Tibial artery (tissue), 4 donors: ENCODE results near the gene SARDH.

Experiments
- DNase-seq, 2 donors: peaks; one replicate each; pipeline ENCODE4 v3.0.0-alpha.2; 2019
- H3K27ac ChIP-seq, 2 donors: fragments of 200-600 bp; sonication (generic) in 1 of 2; 1 replicate in 1 of 2; 2 replicates in 1 of 2; pipeline ENCODE4 v1.5.1; 2018 to 2019; ENCODE audit warnings: mild to moderate bottlenecking in 1 of 2
- H3K27me3 ChIP-seq, 2 donors: fragments of 200-600 bp; sonication (generic) in 1 of 2; one replicate each; pipeline versions ENCODE4 v1.5.1 to v1.6.0; 2016 to 2019
- H3K36me3 ChIP-seq, 3 donors: fragments of 200-600 bp; sonication (generic) in 2 of 3; one replicate each; pipeline ENCODE4 v1.5.1; 2016 to 2019; ENCODE audit warnings: mild to moderate bottlenecking in 2 of 3
- H3K4me1 ChIP-seq, 4 donors: fragments of 200-600 bp; sonication (generic) in 2 of 4; 1 replicate in 3 of 4; 2 replicates in 1 of 4; pipeline ENCODE4 v1.5.1; 2016 to 2019
- H3K4me3 ChIP-seq, 2 donors: fragments of 200-600 bp; sonication (generic) in 1 of 2; 1 replicate in 1 of 2; 2 replicates in 1 of 2; pipeline ENCODE4 v1.5.1; 2018 to 2019; ENCODE audit warnings: mild to moderate bottlenecking in 2 of 2
- H3K9me3 ChIP-seq, 3 donors: fragments of 200-600 bp; sonication (generic) in 1 of 3; one replicate each; pipeline ENCODE4 v1.5.1; 2016 to 2019
- intact Hi-C: fragments of 100-400 bp; cut with DNase I; formaldehyde crosslinking; loops from one replicate; pipeline ENCODE4 v1.15.0; 2023; ENCODE audit warnings: low total_unique reads
- TF ChIP-seq, protein P1 (sequence below), 2 experiments: fragments of 200-600 bp in 1 of 2; fragments of 450-650 bp in 1 of 2; IDR thresholded peaks; one replicate each; pipeline ENCODE4 v1.5.1; 2017 to 2019; ENCODE audit warnings: antibody characterized with exemption in 2 of 2, mild to moderate bottlenecking in 1 of 2, moderate library complexity in 1 of 2

SARDH gene

DNA sequence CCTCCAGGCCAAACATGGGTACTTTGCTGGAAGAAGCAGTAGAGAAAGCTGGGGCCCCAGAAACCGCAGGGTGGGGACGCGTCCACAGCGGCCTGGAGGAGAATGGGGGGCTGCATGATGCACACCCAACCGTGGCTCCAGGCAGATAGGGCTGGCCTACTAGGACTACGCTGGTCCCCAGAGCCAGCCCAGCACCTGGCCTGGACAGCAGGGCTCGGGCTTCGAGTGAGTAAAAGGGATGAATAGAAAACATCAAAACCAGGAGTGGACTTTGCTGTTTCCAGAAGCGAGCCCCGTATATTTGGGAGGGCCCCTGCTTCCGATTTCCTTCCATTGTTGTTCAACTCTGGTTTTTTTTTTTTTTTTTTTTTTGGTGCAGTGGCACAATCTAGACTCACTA, 71.3 kb downstream of the SARDH start:
- Histone ChIP-seq H3K9me3 (no peaks in the 10 kb centered on the region), H3K4me1 (no peaks in the 10 kb centered on the region), H3K27ac (no peak overlapping the region), H3K36me3 (no peaks in the 10 kb centered on the region), H3K4me3 (no peak overlapping the region), H3K27me3 (peaks cover 0 to 71% of the 10 kb centered on the region in 2 donors)
- TF ChIP-seq, protein P1, sequence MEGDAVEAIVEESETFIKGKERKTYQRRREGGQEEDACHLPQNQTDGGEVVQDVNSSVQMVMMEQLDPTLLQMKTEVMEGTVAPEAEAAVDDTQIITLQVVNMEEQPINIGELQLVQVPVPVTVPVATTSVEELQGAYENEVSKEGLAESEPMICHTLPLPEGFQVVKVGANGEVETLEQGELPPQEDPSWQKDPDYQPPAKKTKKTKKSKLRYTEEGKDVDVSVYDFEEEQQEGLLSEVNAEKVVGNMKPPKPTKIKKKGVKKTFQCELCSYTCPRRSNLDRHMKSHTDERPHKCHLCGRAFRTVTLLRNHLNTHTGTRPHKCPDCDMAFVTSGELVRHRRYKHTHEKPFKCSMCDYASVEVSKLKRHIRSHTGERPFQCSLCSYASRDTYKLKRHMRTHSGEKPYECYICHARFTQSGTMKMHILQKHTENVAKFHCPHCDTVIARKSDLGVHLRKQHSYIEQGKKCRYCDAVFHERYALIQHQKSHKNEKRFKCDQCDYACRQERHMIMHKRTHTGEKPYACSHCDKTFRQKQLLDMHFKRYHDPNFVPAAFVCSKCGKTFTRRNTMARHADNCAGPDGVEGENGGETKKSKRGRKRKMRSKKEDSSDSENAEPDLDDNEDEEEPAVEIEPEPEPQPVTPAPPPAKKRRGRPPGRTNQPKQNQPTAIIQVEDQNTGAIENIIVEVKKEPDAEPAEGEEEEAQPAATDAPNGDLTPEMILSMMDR (IDR thresholded peaks at IDR 0.05), result no peak
- intact Hi-C loops, result no loop called here
- DNase-seq, result no peak

DNA sequence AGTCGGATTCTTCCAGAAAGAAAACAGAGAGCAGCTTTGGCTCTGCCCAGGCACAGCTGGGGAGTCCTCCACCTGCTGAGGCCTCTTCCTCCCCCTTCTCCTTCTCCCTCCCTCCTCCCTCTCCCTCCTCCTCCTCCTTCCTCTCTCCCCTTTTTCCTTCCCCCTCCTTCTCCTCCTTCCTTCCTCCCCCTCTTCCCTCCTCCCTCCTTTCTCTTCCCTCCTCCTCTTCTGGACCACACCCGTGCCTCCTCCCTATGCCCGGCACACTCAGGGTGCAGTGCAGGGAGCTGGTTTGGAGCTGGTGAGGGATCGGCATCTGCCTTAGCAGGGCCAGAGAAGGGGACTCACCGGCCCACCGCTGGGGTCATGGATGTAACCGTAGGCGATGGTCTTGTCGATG, 71.8 kb downstream of the SARDH start:
- Histone ChIP-seq H3K9me3 (no peaks in the 10 kb centered on the region), H3K27me3 (peaks cover 0 to 72% of the 10 kb centered on the region in 2 donors), H3K4me3 (no peak overlapping the region), H3K36me3 (no peaks in the 10 kb centered on the region), H3K27ac (no peak overlapping the region), H3K4me1 (no peaks in the 10 kb centered on the region)
- intact Hi-C loops, result no loop called here
- no peak for DNase-seq
- TF ChIP-seq, protein P1 (IDR thresholded peaks at IDR 0.05), result no peak

DNA sequence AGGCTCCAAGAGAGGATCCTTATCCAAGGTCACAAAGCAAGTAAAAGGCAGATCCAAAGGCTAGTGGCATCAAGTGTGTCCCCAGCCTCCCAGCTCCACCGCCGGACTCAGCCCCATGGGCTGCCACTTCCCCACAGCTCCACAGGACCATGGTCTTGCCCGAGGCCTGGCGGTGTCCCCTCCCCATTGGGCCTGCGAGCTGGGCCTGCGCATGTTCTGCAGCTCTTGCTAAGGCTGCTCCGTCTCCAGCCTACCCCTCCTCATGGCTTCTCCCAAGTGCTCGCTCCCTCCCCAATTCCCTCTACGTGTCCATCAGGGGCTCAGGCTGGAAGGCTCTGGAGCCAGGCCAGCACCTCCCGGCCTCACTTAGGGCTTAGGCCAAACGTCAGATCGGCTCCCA, 72.6 kb downstream of the SARDH start:
- Histone ChIP-seq H3K4me1 (no peaks in the 10 kb centered on the region), H3K9me3 (no peaks in the 10 kb centered on the region), H3K27ac (no peak overlapping the region), H3K27me3 (peaks cover 0 to 72% of the 10 kb centered on the region in 2 donors), H3K36me3 (no peaks in the 10 kb centered on the region), H3K4me3 (no peak overlapping the region)
- intact Hi-C loops, result no loop called here
- DNase-seq, result no peak
- TF ChIP-seq, protein P1 (IDR thresholded peaks at IDR 0.05), result no peak

DNA sequence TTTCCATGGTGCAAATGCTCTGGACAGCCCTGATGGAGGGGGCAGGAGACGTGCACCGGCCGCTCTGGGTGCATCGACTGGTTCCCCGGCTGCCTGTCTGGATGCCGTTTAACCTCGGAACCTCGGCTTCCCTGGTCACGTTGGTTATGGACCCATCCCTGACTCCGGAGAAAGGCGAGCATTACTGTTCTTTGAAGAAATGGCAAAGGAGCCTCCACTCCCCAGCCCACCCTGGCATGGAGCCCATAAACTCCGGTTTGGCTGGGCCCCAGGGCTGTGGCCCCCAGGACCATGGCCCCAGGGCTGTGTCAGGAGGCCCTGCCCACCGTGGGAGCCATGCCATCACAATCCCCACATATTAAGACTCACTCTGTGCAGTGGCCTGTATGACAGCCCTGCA, 73.1 kb downstream of the SARDH start:
- TF ChIP-seq, protein P1 (IDR thresholded peaks at IDR 0.05), result no peak
- no peak overlapping the region for H3K27ac ChIP-seq
- intact Hi-C loops, result no loop called here
- H3K36me3 ChIP-seq, result no peaks in the 10 kb centered on the region
- DNase-seq, result no peak
- H3K4me1 ChIP-seq, result no peaks in the 10 kb centered on the region
- H3K27me3 ChIP-seq, result peaks cover 0 to 74% of the 10 kb centered on the region in 2 donors
- H3K9me3 ChIP-seq, result no peaks in the 10 kb centered on the region
- H3K4me3 ChIP-seq, result no peak overlapping the region

DNA sequence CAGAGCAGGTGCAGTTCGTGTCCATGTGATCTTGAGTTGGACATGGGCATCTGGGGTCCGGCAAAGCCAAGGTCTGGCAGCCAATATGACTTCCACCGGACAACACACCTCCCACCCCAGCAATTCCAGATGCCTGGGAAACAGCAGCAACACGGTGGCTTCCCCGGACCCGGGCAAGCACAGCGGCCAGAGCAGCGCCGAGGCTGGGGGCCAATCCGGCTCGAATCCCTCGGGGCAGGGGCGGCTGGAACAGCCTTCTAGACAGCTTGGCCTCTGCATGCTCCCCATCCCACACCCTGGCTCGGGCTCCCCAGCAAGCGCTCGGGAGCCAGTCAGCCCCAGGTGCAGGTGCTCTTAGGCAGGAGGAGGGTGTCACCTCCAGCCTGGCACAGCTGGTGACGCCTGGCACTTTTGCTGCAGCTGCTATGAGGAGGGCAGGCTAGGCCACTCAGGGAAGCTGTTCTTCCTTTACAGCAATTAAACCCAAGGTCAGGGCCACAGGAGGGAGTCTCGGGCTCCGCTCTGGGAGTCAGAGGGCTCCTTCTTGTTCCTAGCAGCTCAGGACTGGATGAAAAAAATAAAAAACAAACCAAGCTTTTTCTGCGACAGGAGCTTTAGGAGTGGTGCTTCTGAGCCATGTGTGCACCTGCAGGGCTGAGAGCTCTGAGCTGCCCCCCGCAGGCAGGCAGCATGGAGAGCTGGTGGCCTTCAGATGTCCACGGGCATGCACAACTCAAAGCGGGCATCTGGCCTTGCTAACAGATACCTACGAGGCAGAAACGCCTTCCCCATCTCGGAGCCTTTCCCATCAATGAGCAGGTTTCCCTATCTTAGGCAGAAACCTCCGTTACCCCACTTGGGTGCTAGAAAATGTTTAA, 73.7 kb downstream of the SARDH start:
- Histone ChIP-seq H3K27me3 (peaks cover 0 to 76% of the 10 kb centered on the region in 2 donors), H3K36me3 (no peaks in the 10 kb centered on the region), H3K27ac (no peak overlapping the region), H3K9me3 (no peaks in the 10 kb centered on the region), H3K4me1 (peaks cover 0 to 1% (median 0%) of the 10 kb centered on the region in 4 donors), H3K4me3 (no peak overlapping the region)
- DNase-seq, result no peak
- TF ChIP-seq, protein P1 (IDR thresholded peaks at IDR 0.05), result no peak
- intact Hi-C loops, result no loop called here
